ENCODE measurements around the gene RASGRF2.

RASGRF2 gene

GRCh38 chr5:80959768-80960442, at the start of gene RASGRF2:
Gene RASGRF2 (plus strand): TSS chr5:80960363. CDS start chr5:80960739, 376 bp downstream.
- peak; percentile 34 for DNase-seq (ENCODE audit: low spot score)

GRCh38 chr5:80912479-80912878, 47.7 kb upstream of the RASGRF2 start:
- DNase-seq (ENCODE audit: low spot score) = no peak

GRCh38 chr5:80915716-80916115, 44.4 kb upstream of the RASGRF2 start:
- DNase-seq (ENCODE audit: low spot score) = no peak

- no peak for DNase-seq (ENCODE audit: low spot score)
Observed at GRCh38 chr5:80916676-80917075, 43.5 kb upstream of the RASGRF2 start.

GRCh38 chr5:80917631-80918030, 42.5 kb upstream of the RASGRF2 start:
- DNase-seq (ENCODE audit: low spot score) = no peak

GRCh38 chr5:80919678-80920196, 40.4 kb upstream of the RASGRF2 start:
- no peak for DNase-seq (ENCODE audit: low spot score)

GRCh38 chr5:80920333-80920732, 39.8 kb upstream of the RASGRF2 start:
- no peak for DNase-seq (ENCODE audit: low spot score)

GRCh38 chr5:80921026-80921425, 39.1 kb upstream of the RASGRF2 start:
- DNase-seq (ENCODE audit: low spot score) = no peak

- no peak for DNase-seq (ENCODE audit: low spot score)
Observed at GRCh38 chr5:80925931-80926330, 34.2 kb upstream of the RASGRF2 start.

- peak; percentile 82 for DNase-seq (ENCODE audit: low spot score)
Observed at GRCh38 chr5:80926536-80926935, 33.6 kb upstream of the RASGRF2 start.

GRCh38 chr5:80926979-80927656, 33.0 kb upstream of the RASGRF2 start:
- no peak for DNase-seq (ENCODE audit: low spot score)

GRCh38 chr5:80928073-80928472, 32.1 kb upstream of the RASGRF2 start:
- DNase-seq (ENCODE audit: low spot score) = no peak

GRCh38 chr5:80930940-80931339, 29.2 kb upstream of the RASGRF2 start:
- DNase-seq (ENCODE audit: low spot score) = no peak

GRCh38 chr5:80931411-80931810, 28.8 kb upstream of the RASGRF2 start:
- no peak for DNase-seq (ENCODE audit: low spot score)

- no peak for DNase-seq (ENCODE audit: low spot score)
Observed at GRCh38 chr5:80933036-80933435, 27.1 kb upstream of the RASGRF2 start.

- no peak for DNase-seq (ENCODE audit: low spot score)
Observed at GRCh38 chr5:80934751-80935150, 25.4 kb upstream of the RASGRF2 start.

- DNase-seq (ENCODE audit: low spot score) = no peak
Observed at GRCh38 chr5:80935811-80936385, 24.3 kb upstream of the RASGRF2 start.

GRCh38 chr5:80936881-80937280, 23.3 kb upstream of the RASGRF2 start:
- DNase-seq (ENCODE audit: low spot score) = no peak

GRCh38 chr5:80937584-80938356, 22.4 kb upstream of the RASGRF2 start:
- no peak for DNase-seq (ENCODE audit: low spot score)

GRCh38 chr5:80941496-80941895, 18.7 kb upstream of the RASGRF2 start:
- no peak for DNase-seq (ENCODE audit: low spot score)

GRCh38 chr5:80951366-80951765, 8.8 kb upstream of the RASGRF2 start:
- no peak for DNase-seq (ENCODE audit: low spot score)

- DNase-seq (ENCODE audit: low spot score) = no peak
Observed at GRCh38 chr5:80953587-80953986, 6.6 kb upstream of the RASGRF2 start.

All from pons (tissue), 1 donor.